SJCRH30 (cell line): ENCODE data around the gene FSTL4. TPM values are rescaled to one million over a fixed set of nuclear protein-coding genes. Genes with fewer than 3 reads are reported as not detected.
A peak's percentile ranks its signal among the peaks of the same experiment; 100 is the strongest.

ENCODE experiments used
- DNase-seq, 2 experiments: peaks; one replicate each; pipeline ENCODE4 v3.0.0-alpha.2; 2015 to 2020
- H3K27ac ChIP-seq: fragments of 250-450 bp; sonication (Bioruptor Pico); 2 replicates; pipeline ENCODE4 v1.5.1; 2020; ENCODE audit warnings: mild to moderate bottlenecking, moderate library complexity
- H3K27me3 ChIP-seq: fragments of 250-450 bp; sonication (Bioruptor Pico); 2 replicates; pipeline ENCODE4 v1.5.1; 2020; ENCODE audit warnings: mild to moderate bottlenecking, moderate library complexity
- H3K36me3 ChIP-seq: fragments of 250-450 bp; sonication (Bioruptor Pico); 2 replicates; pipeline ENCODE4 v1.5.1; 2020; ENCODE audit warnings: mild to moderate bottlenecking, moderate library complexity
- H3K4me1 ChIP-seq: fragments of 250-450 bp; sonication (Bioruptor Pico); 2 replicates; pipeline ENCODE4 v1.5.1; 2020; ENCODE audit warnings: mild to moderate bottlenecking, moderate library complexity
- H3K4me3 ChIP-seq: fragments of 250-450 bp; sonication (Bioruptor Pico); 2 replicates; pipeline ENCODE4 v1.5.1; 2020; ENCODE audit warnings: mild to moderate bottlenecking, moderate library complexity
- H3K9me3 ChIP-seq: fragments of 250-450 bp; sonication (Bioruptor Pico); replicated peaks from 2 replicates; pipeline ENCODE4 v1.5.1; 2020; ENCODE audit warnings: mild to moderate bottlenecking, moderate library complexity
- total RNA-seq: library from RNA; depleted of rRNA; stranded (reverse); fragments of >200 nt; shearing (Covaris generic); gene quantifications from 2 replicates; pipeline ENCODE4 v1.2.3, GENCODE V29; 2014

Gene FSTL4
- total RNA-seq, 1 experiment from 2014 or later, result 7.1 TPM

GRCh38 chr5:133367071-133367786, 245.1 kb downstream of the FSTL4 start:
- Histone ChIP-seq H3K27ac (peak overlapping the region; percentile 21; the same call in 1 of the 2 replicates), H3K4me1 (peaks cover 13% of the 10 kb centered on the region; the same call in 1 of the 2 replicates), H3K27me3 (no peaks in the 10 kb centered on the region), H3K36me3 (no peaks in the 10 kb centered on the region), H3K4me3 (no peak overlapping the region), H3K9me3 (no peaks in the 10 kb centered on the region)
- peak; percentile 44 to 67 for DNase-seq

- Histone ChIP-seq H3K9me3 (no peaks in the 10 kb centered on the region), H3K4me3 (no peak overlapping the region), H3K27ac (no peak overlapping the region), H3K36me3 (no peaks in the 10 kb centered on the region), H3K4me1 (peaks cover 18% of the 10 kb centered on the region; the same call in 1 of the 2 replicates), H3K27me3 (no peaks in the 10 kb centered on the region)
- no peak for DNase-seq
Measured at GRCh38 chr5:133366438-133366837, 245.9 kb downstream of the FSTL4 start.

GRCh38 chr5:133365738-133366137, 246.6 kb downstream of the FSTL4 start:
- H3K36me3 ChIP-seq, result no peaks in the 10 kb centered on the region
- DNase-seq, result no peak
- H3K4me3 ChIP-seq, result no peak overlapping the region
- peaks cover 25% of the 10 kb centered on the region for H3K4me1 ChIP-seq
- H3K9me3 ChIP-seq, result no peaks in the 10 kb centered on the region
- H3K27me3 ChIP-seq, result no peaks in the 10 kb centered on the region
- no peak overlapping the region for H3K27ac ChIP-seq

- DNase-seq, result peak; percentile 56 to 62
- no peaks in the 10 kb centered on the region for H3K36me3 ChIP-seq
- H3K27me3 ChIP-seq, result no peaks in the 10 kb centered on the region
- no peaks in the 10 kb centered on the region for H3K9me3 ChIP-seq
- H3K4me3 ChIP-seq, result no peak overlapping the region
- H3K4me1 ChIP-seq, result peaks cover 26% of the 10 kb centered on the region
- H3K27ac ChIP-seq, result no peak overlapping the region
Measured at GRCh38 chr5:133364936-133365707, 247.2 kb downstream of the FSTL4 start.

- Histone ChIP-seq H3K36me3 (no peaks in the 10 kb centered on the region; the same call in 1 of the 2 replicates), H3K4me3 (no peak overlapping the region), H3K27me3 (no peaks in the 10 kb centered on the region), H3K27ac (no peak overlapping the region), H3K9me3 (no peaks in the 10 kb centered on the region), H3K4me1 (peaks cover 26% of the 10 kb centered on the region)
- no peak for DNase-seq
Measured at GRCh38 chr5:133363807-133364587, 248.3 kb downstream of the FSTL4 start.

GRCh38 chr5:133362438-133362837, 249.9 kb downstream of the FSTL4 start:
- Histone ChIP-seq H3K4me3 (no peak overlapping the region), H3K27ac (no peak overlapping the region), H3K4me1 (peaks cover 21% of the 10 kb centered on the region), H3K27me3 (no peaks in the 10 kb centered on the region), H3K9me3 (no peaks in the 10 kb centered on the region), H3K36me3 (no peaks in the 10 kb centered on the region; the same call in 1 of the 2 replicates)
- DNase-seq, result no peak

GRCh38 chr5:133361922-133362321, 250.4 kb downstream of the FSTL4 start:
- no peak overlapping the region for H3K27ac ChIP-seq
- H3K36me3 ChIP-seq, result no peaks in the 10 kb centered on the region; the same call in 1 of the 2 replicates
- H3K27me3 ChIP-seq, result no peaks in the 10 kb centered on the region
- DNase-seq, result no peak
- H3K9me3 ChIP-seq, result no peaks in the 10 kb centered on the region
- no peak overlapping the region for H3K4me3 ChIP-seq
- H3K4me1 ChIP-seq, result peaks cover 17% of the 10 kb centered on the region

GRCh38 chr5:133360693-133361472, 251.5 kb downstream of the FSTL4 start:
- H3K4me3 ChIP-seq, result no peak overlapping the region
- H3K27ac ChIP-seq, result no peak overlapping the region
- DNase-seq, result peak in 1 of 2 experiments; percentile 59
- H3K27me3 ChIP-seq, result no peaks in the 10 kb centered on the region
- H3K9me3 ChIP-seq, result no peaks in the 10 kb centered on the region
- H3K36me3 ChIP-seq, result no peaks in the 10 kb centered on the region; the same call in 1 of the 2 replicates
- H3K4me1 ChIP-seq, result peaks cover 13% of the 10 kb centered on the region

- Histone ChIP-seq H3K27ac (no peak overlapping the region), H3K4me3 (no peak overlapping the region), H3K27me3 (no peaks in the 10 kb centered on the region), H3K36me3 (no peaks in the 10 kb centered on the region; the same call in 1 of the 2 replicates), H3K9me3 (no peaks in the 10 kb centered on the region), H3K4me1 (peaks cover 13% of the 10 kb centered on the region)
- DNase-seq, result no peak
Measured at GRCh38 chr5:133359861-133360260, 252.5 kb downstream of the FSTL4 start.

- Histone ChIP-seq H3K27me3 (no peaks in the 10 kb centered on the region), H3K9me3 (no peaks in the 10 kb centered on the region)
- no peak for DNase-seq
Measured at GRCh38 chr5:133358271-133358670, 254.1 kb downstream of the FSTL4 start.

GRCh38 chr5:133357758-133358157, 254.6 kb downstream of the FSTL4 start:
- H3K4me1 ChIP-seq, result peaks cover 13% of the 10 kb centered on the region
- no peaks in the 10 kb centered on the region for H3K9me3 ChIP-seq
- DNase-seq, result no peak
- no peaks in the 10 kb centered on the region; the same call in 1 of the 2 replicates for H3K36me3 ChIP-seq
- H3K27me3 ChIP-seq, result no peaks in the 10 kb centered on the region
- H3K4me3 ChIP-seq, result no peak overlapping the region
- H3K27ac ChIP-seq, result no peak overlapping the region

More at GRCh38 chr5:133358271-133358670, 254.1 kb downstream of the FSTL4 start:
- H3K27ac ChIP-seq, result no peak overlapping the region
- H3K4me3 ChIP-seq, result no peak overlapping the region
- peaks cover 13% of the 10 kb centered on the region for H3K4me1 ChIP-seq
- H3K36me3 ChIP-seq, result no peaks in the 10 kb centered on the region; the same call in 1 of the 2 replicates

GRCh38 chr5:133356984-133357421, 255.3 kb downstream of the FSTL4 start:
- no peak for DNase-seq

GRCh38 chr5:133356396-133356983, 255.9 kb downstream of the FSTL4 start:
- no peaks in the 10 kb centered on the region for H3K27me3 ChIP-seq
- no peaks in the 10 kb centered on the region; the same call in 1 of the 2 replicates for H3K36me3 ChIP-seq
- no peaks in the 10 kb centered on the region for H3K9me3 ChIP-seq
- no peak for DNase-seq
- peaks cover 8% of the 10 kb centered on the region for H3K4me1 ChIP-seq
- no peak overlapping the region for H3K27ac ChIP-seq
- no peak overlapping the region for H3K4me3 ChIP-seq

More at GRCh38 chr5:133356984-133357421, 255.3 kb downstream of the FSTL4 start:
- H3K36me3 ChIP-seq, result no peaks in the 10 kb centered on the region; the same call in 1 of the 2 replicates
- peaks cover 13% of the 10 kb centered on the region for H3K4me1 ChIP-seq
- no peaks in the 10 kb centered on the region for H3K9me3 ChIP-seq
- no peaks in the 10 kb centered on the region for H3K27me3 ChIP-seq
- no peak overlapping the region for H3K27ac ChIP-seq
- no peak overlapping the region for H3K4me3 ChIP-seq
